GM23338 (cell line): Measurements from ENCODE around the gene SCG5. TPM values are rescaled to one million over a fixed set of nuclear protein-coding genes. Genes with fewer than 3 reads are reported as not detected.

ENCODE experiments used
- ATAC-seq: fragments of 200-7000 bp; cut with Tn5 transposase; 3 replicates; pipeline ENCODE4 v1.9.1; 2020
- DNase-seq: peaks from one replicate; pipeline ENCODE4 v3.0.0-alpha.2; 2015; ENCODE audit warnings: low spot score
- H2AFZ ChIP-seq: fragments of 200-600 bp; sonication (generic); 2 replicates; pipeline ENCODE4 v1.8.0; 2016; ENCODE audit warnings: antibody characterized with exemption, mild to moderate bottlenecking, moderate library complexity
- H3F3A ChIP-seq: fragments of 200-600 bp; sonication (generic); replicated peaks from 2 replicates; pipeline ENCODE4 v1.8.0; 2017; ENCODE audit warnings: antibody characterized with exemption, mixed run types, low read depth
- H3K27ac ChIP-seq: fragments of 200-600 bp; sonication (generic); 2 replicates; pipeline ENCODE4 v1.6.1; 2016; ENCODE audit warnings: low read depth
- H3K27me3 ChIP-seq: fragments of 200-600 bp; sonication (generic); 2 replicates; pipeline ENCODE4 v1.8.0; 2016; ENCODE audit warnings: mild to moderate bottlenecking, mixed run types, moderate library complexity; ENCODE audit not compliant: insufficient read depth
- H3K36me3 ChIP-seq: fragments of 200-600 bp; sonication (generic); 2 replicates; pipeline ENCODE4 v1.8.0; 2016; ENCODE audit warnings: mild to moderate bottlenecking; ENCODE audit not compliant: insufficient read depth
- H3K4me1 ChIP-seq: fragments of 200-600 bp; sonication (generic); 2 replicates; pipeline ENCODE4 v1.8.0; 2016; ENCODE audit warnings: mild to moderate bottlenecking, moderate library complexity; ENCODE audit not compliant: insufficient read depth
- H3K4me2 ChIP-seq: fragments of 200-600 bp; sonication (generic); 2 replicates; pipeline ENCODE4 v1.7.1; 2017; ENCODE audit warnings: mixed run types
- H3K4me3 ChIP-seq: fragments of 200-600 bp; sonication (generic); 2 replicates; pipeline ENCODE4 v1.6.1; 2016; ENCODE audit warnings: mixed run types
- H3K79me2 ChIP-seq: fragments of 200-600 bp; sonication (generic); replicated peaks from 2 replicates; pipeline ENCODE4 v1.8.0; 2017; ENCODE audit warnings: mild to moderate bottlenecking; ENCODE audit not compliant: insufficient read depth
- H3K9me2 ChIP-seq: fragments of 200-600 bp; sonication (generic); 2 replicates; pipeline ENCODE4 v1.8.0; 2017; ENCODE audit not compliant: insufficient read depth
- H4K20me1 ChIP-seq: fragments of 200-600 bp; sonication (generic); replicated peaks from 2 replicates; pipeline ENCODE4 v1.8.0; 2017; ENCODE audit warnings: mild to moderate bottlenecking; ENCODE audit not compliant: insufficient read depth
- H3K27ac Mint-ChIP-seq: 2 replicates; pipeline ENCODE4 v1.8.0; 2020; ENCODE audit warnings: inconsistent platforms, mild to moderate bottlenecking, moderate library complexity, mixed read lengths
- H3K27me3 Mint-ChIP-seq: 3 replicates; pipeline ENCODE4 v1.8.0; 2022; ENCODE audit warnings: low read depth, mild to moderate bottlenecking, moderate library complexity, mixed read lengths, inconsistent platforms; ENCODE audit not compliant: insufficient read depth, poor library complexity
- H3K36me3 Mint-ChIP-seq: 3 replicates; pipeline ENCODE4 v1.8.0; 2021; ENCODE audit warnings: low read depth, mild to moderate bottlenecking, inconsistent platforms, moderate library complexity, mixed read lengths
- H3K4me1 Mint-ChIP-seq: 3 replicates; pipeline ENCODE4 v1.8.0; 2020; ENCODE audit warnings: mild to moderate bottlenecking, inconsistent platforms, mixed read lengths
- H3K4me3 Mint-ChIP-seq: 3 replicates; pipeline ENCODE4 v1.8.0; 2021; ENCODE audit warnings: moderate library complexity, mild to moderate bottlenecking, inconsistent platforms, mixed read lengths
- H3K9me3 Mint-ChIP-seq: 3 replicates; pipeline ENCODE4 v1.8.0; 2020; ENCODE audit warnings: moderate library complexity, mild to moderate bottlenecking, inconsistent platforms, mixed read lengths
- CREB1 ChIP-seq: fragments of 250-450 bp; sonication (Bioruptor Pico); IDR thresholded peaks from 2 replicates; pipeline ENCODE4 v1.5.0; 2020; ENCODE audit warnings: low read depth, mild to moderate bottlenecking, moderate library complexity
- CTCF ChIP-seq, 2 experiments: fragments of 200-600 bp in 1 of 2; sonication (generic) in 1 of 2; conservative IDR thresholded peaks; 2 replicates each; pipeline versions ENCODE4 v1.5.1 to v1.6.1; 2016 to 2017; ENCODE audit warnings: antibody characterized with exemption in 2 of 2, low read depth in 2 of 2, mild to moderate bottlenecking in 2 of 2, moderate library complexity in 1 of 2
- EZH2 ChIP-seq: fragments of 200-600 bp; sonication (generic); IDR thresholded peaks from one replicate; pipeline ENCODE4 v1.8.0; 2017; ENCODE audit warnings: antibody characterized with exemption, mild to moderate bottlenecking, low read depth; ENCODE audit not compliant: unreplicated experiment
- EZH2phosphoT487 ChIP-seq: fragments of 200-600 bp; sonication (generic); IDR thresholded peaks from one replicate; pipeline ENCODE4 v1.8.1; 2018; ENCODE audit warnings: antibody characterized with exemption; ENCODE audit not compliant: unreplicated experiment
- POLR2AphosphoS5 ChIP-seq: IDR thresholded peaks from 2 replicates; pipeline ENCODE4 v1.6.1; 2016; ENCODE audit warnings: antibody characterized with exemption, low read depth
- REST ChIP-seq: IDR thresholded peaks from one replicate; pipeline ENCODE4 v1.6.1; 2018; ENCODE audit warnings: antibody characterized with exemption; ENCODE audit not compliant: unreplicated experiment
- STAT1 ChIP-seq: IDR thresholded peaks from one replicate; pipeline ENCODE4 v1.6.1; 2016; ENCODE audit warnings: antibody characterized with exemption; ENCODE audit not compliant: unreplicated experiment
- ZNF114 ChIP-seq: fragments of 250-450 bp; sonication (Bioruptor Pico); IDR thresholded peaks from 2 replicates; pipeline ENCODE4 v1.5.0; 2020; ENCODE audit warnings: mild to moderate bottlenecking, moderate library complexity
- ZNF331 ChIP-seq: fragments of 250-450 bp; sonication (Bioruptor Pico); IDR thresholded peaks from 2 replicates; pipeline ENCODE4 v1.5.0; 2020; ENCODE audit warnings: low read depth, mild to moderate bottlenecking, moderate library complexity
- ZNF462 ChIP-seq: fragments of 250-450 bp; sonication (Bioruptor Pico); IDR thresholded peaks from 2 replicates; pipeline ENCODE4 v1.5.0; 2020; ENCODE audit warnings: mild to moderate bottlenecking, moderate library complexity
- polyA plus RNA-seq: library from polyadenylated mRNA; unstranded; fragments of >200 nt; fragmentation: Nextera tagmentation; extraction: Ambion mirVana; gene quantifications from 2 replicates; pipeline ENCODE4 v1.2.1, GENCODE V29; 2016
- total RNA-seq: library from RNA; depleted of rRNA; stranded (reverse); fragments of >200 nt; shearing (Covaris generic); gene quantifications from 2 replicates; pipeline ENCODE4 v1.2.3, GENCODE V29; 2014

The SCG5 gene
- total and polyA plus RNA-seq, 2 experiments from 2014 or later, result 48.1 to 73.3 TPM

GRCh38 chr15:32704395-32704981 lies 63.0 kb downstream of the SCG5 start:
- no peak for ATAC-seq
- H3K9me2 ChIP-seq, result no peaks in the 10 kb centered on the region
- H3K27me3 Mint-ChIP-seq, result no peaks in the 10 kb centered on the region
- H3K9me3 Mint-ChIP-seq, result no peaks in the 10 kb centered on the region; the same call in 2 of the 3 replicates
- no peaks in the 10 kb centered on the region for H3F3A ChIP-seq
- H3K36me3 Mint-ChIP-seq, result no peaks in the 10 kb centered on the region
- H3K4me1 Mint-ChIP-seq, result 0 out of 3 replicates have a peak, but pooled peaks cover 5% of the 10 kb centered on the region
- no peaks in the 10 kb centered on the region for H4K20me1 ChIP-seq
- H3K27ac Mint-ChIP-seq, result no peak overlapping the region
- no peak overlapping the region for H3K4me3 Mint-ChIP-seq
- no peak overlapping the region for H3K27ac ChIP-seq
- TF ChIP-seq EZH2 (no peak), ZNF331 (CRISPR knock-in tag) (no peak), POLR2AphosphoS5 (no peak), CTCF (conservative IDR thresholded peaks at IDR 0.05; ENCODE audit: low read depth in 2 of 2) (no peak), CREB1 (no peak), REST (no peak), ZNF114 (CRISPR knock-in tag) (no peak), EZH2phosphoT487 (no peak)
- H3K27me3 ChIP-seq, result no peaks in the 10 kb centered on the region
- H2AFZ ChIP-seq, result no peak overlapping the region
- no peak for DNase-seq
- H3K36me3 ChIP-seq, result no peaks in the 10 kb centered on the region; the same call in 1 of the 2 replicates
- no peak overlapping the region for H3K4me2 ChIP-seq
- no peak overlapping the region for H3K4me3 ChIP-seq
- 0 out of 2 replicates have a peak, but pooled peaks cover 3% of the 10 kb centered on the region for H3K4me1 ChIP-seq
- H3K79me2 ChIP-seq, result no peaks in the 10 kb centered on the region

GRCh38 chr15:32705446-32705845 lies 63.9 kb downstream of the SCG5 start:
- H3K79me2 ChIP-seq, result no peaks in the 10 kb centered on the region
- H3K36me3 Mint-ChIP-seq, result no peaks in the 10 kb centered on the region
- no peaks in the 10 kb centered on the region for H3F3A ChIP-seq
- 0 out of 3 replicates have a peak, but pooled peaks cover 5% of the 10 kb centered on the region for H3K4me1 Mint-ChIP-seq
- no peak overlapping the region for H3K27ac ChIP-seq
- H3K9me3 Mint-ChIP-seq, result no peaks in the 10 kb centered on the region
- no peaks in the 10 kb centered on the region for H3K9me2 ChIP-seq
- 0 out of 2 replicates have a peak, but pooled peaks cover 3% of the 10 kb centered on the region for H3K4me1 ChIP-seq
- DNase-seq, result no peak
- H2AFZ ChIP-seq, result no peak overlapping the region
- ATAC-seq, result no peak
- H3K4me2 ChIP-seq, result no peak overlapping the region
- H3K4me3 Mint-ChIP-seq, result no peak overlapping the region
- H4K20me1 ChIP-seq, result no peaks in the 10 kb centered on the region
- H3K4me3 ChIP-seq, result no peak overlapping the region
- H3K27me3 Mint-ChIP-seq, result no peaks in the 10 kb centered on the region
- no peaks in the 10 kb centered on the region for H3K27me3 ChIP-seq
- H3K36me3 ChIP-seq, result no peaks in the 10 kb centered on the region
- no peak overlapping the region for H3K27ac Mint-ChIP-seq
- no peak for TF ChIP-seq POLR2AphosphoS5
- TF ChIP-seq ZNF114 (CRISPR knock-in tag), result no peak
- no peak for TF ChIP-seq STAT1
- TF ChIP-seq ZNF331 (CRISPR knock-in tag), result no peak
- no peak for TF ChIP-seq EZH2
- TF ChIP-seq ZNF462 (CRISPR knock-in tag), result no peak
